PC-3 (cell line): ENCODE measurements around the gene ALG6. TPM values are rescaled to one million over a fixed set of nuclear protein-coding genes. Genes with fewer than 3 reads are reported as not detected.

Source experiments
- ATAC-seq: fragments of 200-7000 bp; cut with Tn5 transposase; 2 replicates; pipeline ENCODE4 v1.9.1; 2020; ENCODE audit warnings: mild to moderate bottlenecking, moderate library complexity
- BruUV-seq: library from RNA; stranded (reverse); fragments of 400-500 nt; replicated peaks from 2 replicates; lab custom pipeline; 2021; lab: Mats Ljungman, UMichigan
- CTCF ChIA-PET: fragments of 300-600 bp; sonication (Branson Sonifier 250); formaldehyde crosslinking; loops from one replicate; lab custom pipeline; 2022; ENCODE audit warnings: antibody characterized with exemption; lab: Charles Lee
- POLR2A ChIA-PET: fragments of 300-600 bp; sonication (Branson Sonifier 250); formaldehyde crosslinking; loops from one replicate; lab custom pipeline; 2022; ENCODE audit warnings: antibody characterized with exemption; ENCODE audit not compliant: unreplicated experiment; lab: Charles Lee
- DNase-seq: peaks from one replicate; pipeline ENCODE4 v3.0.0-alpha.2; 2015
- H2AFZ ChIP-seq: fragments of 300-600 bp; sonication (generic); 2 replicates; pipeline ENCODE4 v1.6.0; 2016; ENCODE audit warnings: antibody characterized with exemption, low read length
- H3F3A ChIP-seq: fragments of 300-600 bp; sonication (generic); one replicate; pipeline ENCODE4 v1.6.0; 2017; ENCODE audit warnings: antibody characterized with exemption, low read length, control low read depth, mild to moderate bottlenecking; ENCODE audit not compliant: unreplicated experiment
- H3K27ac ChIP-seq: fragments of 300-600 bp; sonication (generic); 2 replicates; pipeline ENCODE4 v1.5.1; 2016; ENCODE audit warnings: mild to moderate bottlenecking, low read length
- H3K27me3 ChIP-seq: fragments of 300-600 bp; sonication (generic); 2 replicates; pipeline ENCODE4 v1.6.1; 2016; ENCODE audit warnings: low read length, mixed read lengths
- H3K36me3 ChIP-seq: fragments of 300-600 bp; sonication (generic); 2 replicates; pipeline ENCODE4 v1.6.1; 2016; ENCODE audit warnings: low read depth, mixed run types, low read length, mixed read lengths
- H3K4me1 ChIP-seq: fragments of 300-600 bp; sonication (generic); 2 replicates; pipeline ENCODE4 v1.5.1; 2016; ENCODE audit warnings: low read length; ENCODE audit not compliant: insufficient read depth
- H3K4me2 ChIP-seq: fragments of 300-600 bp; sonication (generic); 2 replicates; pipeline ENCODE4 v1.6.0; 2016; ENCODE audit warnings: low read length
- H3K4me3 ChIP-seq: fragments of 300-600 bp; sonication (generic); 2 replicates; pipeline ENCODE4 v1.5.1; 2016; ENCODE audit warnings: mild to moderate bottlenecking, low read length, mixed read lengths
- H3K79me2 ChIP-seq: fragments of 300-600 bp; sonication (generic); 2 replicates; pipeline ENCODE4 v1.6.1; 2017; ENCODE audit warnings: low read length, mixed read lengths
- H3K9ac ChIP-seq: fragments of 300-600 bp; sonication (generic); 2 replicates; pipeline ENCODE4 v1.6.0; 2016; ENCODE audit warnings: mild to moderate bottlenecking, low read length
- H3K9me2 ChIP-seq: fragments of 300-600 bp; sonication (generic); replicated peaks from 2 replicates; pipeline ENCODE4 v1.6.1; 2016; ENCODE audit warnings: mixed run types, low read length, mixed read lengths
- H3K9me3 ChIP-seq: fragments of 300-600 bp; sonication (generic); 2 replicates; pipeline ENCODE4 v1.6.1; 2016; ENCODE audit warnings: low read length, mixed read lengths
- H4K20me1 ChIP-seq: fragments of 300-600 bp; sonication (generic); 2 replicates; pipeline ENCODE4 v1.6.1; 2016; ENCODE audit warnings: low read length, mixed read lengths
- CTCF ChIP-seq: fragments of 300-600 bp; sonication (generic); conservative IDR thresholded peaks from 2 replicates; pipeline ENCODE4 v1.5.1; 2017; ENCODE audit warnings: antibody characterized with exemption, low read depth, mild to moderate bottlenecking, low read length
- EZH2 ChIP-seq: fragments of 300-600 bp; sonication (generic); IDR thresholded peaks from one replicate; pipeline ENCODE4 v1.6.1; 2017; ENCODE audit warnings: antibody characterized with exemption, mild to moderate bottlenecking, low read length; ENCODE audit not compliant: unreplicated experiment
- EZH2phosphoT487 ChIP-seq: fragments of 300-600 bp; sonication (generic); IDR thresholded peaks from 2 replicates; pipeline ENCODE4 v1.6.1; 2018; ENCODE audit warnings: mild to moderate bottlenecking, antibody characterized with exemption, low read length, borderline replicate concordance
- intact Hi-C: fragments of 100-400 bp; cut with micrococcal nuclease; formaldehyde crosslinking; loops from 2 replicates; pipeline ENCODE4 v1.9.0; 2023
- total RNA-seq: library from RNA; depleted of rRNA; stranded (reverse); fragments of >200 nt; gene quantifications from 2 replicates; pipeline ENCODE4 v1.2.3, GENCODE V29; 2014

ALG6 gene
- total RNA-seq, 1 experiment from 2014 or later, result 17.3 TPM

DNA sequence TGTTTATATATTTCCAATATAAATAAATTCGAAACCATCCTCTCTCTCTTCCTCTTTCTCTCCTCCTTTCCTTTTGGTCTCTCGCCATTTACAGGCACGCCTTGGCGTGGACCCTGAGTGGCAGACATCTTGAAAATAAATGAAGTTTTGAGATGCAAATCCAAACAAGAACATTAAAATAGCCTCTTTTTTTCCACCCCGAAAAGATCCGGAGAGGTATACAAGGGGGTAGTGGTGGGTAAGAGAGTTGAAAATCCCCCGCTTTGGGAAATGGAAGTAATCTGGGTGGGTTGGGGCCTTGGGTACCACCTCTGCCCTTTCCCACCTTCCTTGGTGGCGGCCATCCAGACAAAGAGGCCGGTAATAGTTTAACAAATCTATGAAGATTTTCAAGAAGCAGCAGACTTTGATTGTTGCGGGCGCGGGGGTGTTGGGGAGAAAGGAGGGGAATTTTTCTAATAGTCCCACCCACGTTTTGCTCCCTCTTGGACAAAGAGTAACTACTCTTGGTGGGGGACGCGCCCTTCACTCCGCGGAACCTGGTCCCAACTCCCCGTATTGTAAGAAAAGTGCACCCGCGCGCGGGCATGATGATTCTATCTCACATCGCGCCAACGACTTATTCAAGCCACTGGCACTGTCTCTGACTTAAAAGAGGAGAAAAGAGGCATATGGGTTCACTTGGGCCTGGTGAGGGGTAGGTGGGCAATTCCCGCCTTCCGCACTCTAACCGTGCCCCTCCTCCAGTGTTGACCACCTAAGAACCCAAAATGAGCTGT lies 49.0 kb upstream of the ALG6 start:
- Histone ChIP-seq H3K9me3 (no peaks in the 10 kb centered on the region), H3K36me3 (no peaks in the 10 kb centered on the region), H3K4me2 (peak overlapping the region; percentile 90), H4K20me1 (no peaks in the 10 kb centered on the region), H2AFZ (peak overlapping the region; percentile 98), H3F3A (no peaks in the 10 kb centered on the region), H3K9ac (peak overlapping the region; percentile 77; the same call in 1 of the 2 replicates), H3K9me2 (no peaks in the 10 kb centered on the region), H3K27ac (no peak overlapping the region), H3K79me2 (no peaks in the 10 kb centered on the region), H3K27me3 (no peaks in the 10 kb centered on the region), H3K4me3 (peak overlapping the region; percentile 79), H3K4me1 (peaks cover 10% of the 10 kb centered on the region; the same call in 1 of the 2 replicates)
- TF ChIP-seq EZH2phosphoT487, result no peak
- no peak for TF ChIP-seq EZH2
- TF ChIP-seq CTCF, result no peak
- intact Hi-C loops, result no loop called here
- ATAC-seq (no peak), DNase-seq (no peak)
- POLR2A ChIA-PET, result no interaction called here
- BruUV-seq, result no TSS peak
- CTCF ChIA-PET, result no interaction called here

- H3K27ac ChIP-seq, result no peak overlapping the region
- H3K27me3 ChIP-seq, result no peaks in the 10 kb centered on the region
- H3K4me3 ChIP-seq, result no peak overlapping the region
Measured at GRCh38 chr1:63319046-63320021, 48.1 kb upstream of the ALG6 start.

More at GRCh38 chr1:63319046-63320021, 48.1 kb upstream of the ALG6 start:
- no peaks in the 10 kb centered on the region for H3F3A ChIP-seq
- TF ChIP-seq CTCF, result no peak
- TF ChIP-seq EZH2phosphoT487, result no peak
- no TSS peak for BruUV-seq
- H4K20me1 ChIP-seq, result no peaks in the 10 kb centered on the region
- no peak for ATAC-seq
- H3K79me2 ChIP-seq, result no peaks in the 10 kb centered on the region
- POLR2A ChIA-PET, result no interaction called here
- H2AFZ ChIP-seq, result no peak overlapping the region
- no peak overlapping the region for H3K9ac ChIP-seq
- CTCF ChIA-PET, result no interaction called here
- no peak overlapping the region for H3K4me2 ChIP-seq
- H3K4me1 ChIP-seq, result peaks cover 10% of the 10 kb centered on the region; the same call in 1 of the 2 replicates
- no peaks in the 10 kb centered on the region for H3K36me3 ChIP-seq
- intact Hi-C loops, result no loop called here
- no peaks in the 10 kb centered on the region for H3K9me3 ChIP-seq
- no peak for DNase-seq
- no peaks in the 10 kb centered on the region for H3K9me2 ChIP-seq
